ENCODE results near the gene CAPN9. TPM values are rescaled to one million over a fixed set of nuclear protein-coding genes. Genes with fewer than 3 reads are reported as not detected.

CAPN9 gene
- total RNA-seq, 2 donors from 2014 or later, result 1.2 TPM; not detected in 1

GRCh38 chr1:230750576-230750975, 3.4 kb downstream of the CAPN9 start:
- H3K36me3 ChIP-seq, result no peaks in the 10 kb centered on the region
- no peak overlapping the region for H3K27ac ChIP-seq
- no peaks in the 10 kb centered on the region for H3K27me3 ChIP-seq (replicated peaks; ENCODE audit: insufficient read depth)
- H3K4me1 ChIP-seq (ENCODE audit: control insufficient read depth in 1 of 2, low read depth in 2 of 2), result no peaks in the 10 kb centered on the region
- ATAC-seq (ENCODE audit: insufficient number of reproducible peaks, low FRiP score, low read depth) (no peak), DNase-seq (ENCODE audit: low spot score) (no peak)
- H3K9me3 ChIP-seq, result no peaks in the 10 kb centered on the region
- TF ChIP-seq CTCF (IDR thresholded peaks at IDR 0.05), result no peak
- H3K4me3 ChIP-seq, result no peak overlapping the region

- H3K9me3 ChIP-seq, result no peaks in the 10 kb centered on the region
- ATAC-seq (ENCODE audit: insufficient number of reproducible peaks, low FRiP score, low read depth) (no peak), DNase-seq (ENCODE audit: low spot score) (no peak)
- H3K4me1 ChIP-seq (ENCODE audit: control insufficient read depth in 1 of 2, low read depth in 2 of 2), result no peaks in the 10 kb centered on the region
- TF ChIP-seq CTCF (IDR thresholded peaks at IDR 0.05), result no peak
- no peak overlapping the region for H3K27ac ChIP-seq
- no peak overlapping the region for H3K4me3 ChIP-seq
- no peaks in the 10 kb centered on the region for H3K36me3 ChIP-seq
- H3K27me3 ChIP-seq (replicated peaks; ENCODE audit: insufficient read depth), result no peaks in the 10 kb centered on the region
These were observed 3.9 kb downstream of the CAPN9 start for GRCh38 chr1:230750986-230751625.

DNA sequence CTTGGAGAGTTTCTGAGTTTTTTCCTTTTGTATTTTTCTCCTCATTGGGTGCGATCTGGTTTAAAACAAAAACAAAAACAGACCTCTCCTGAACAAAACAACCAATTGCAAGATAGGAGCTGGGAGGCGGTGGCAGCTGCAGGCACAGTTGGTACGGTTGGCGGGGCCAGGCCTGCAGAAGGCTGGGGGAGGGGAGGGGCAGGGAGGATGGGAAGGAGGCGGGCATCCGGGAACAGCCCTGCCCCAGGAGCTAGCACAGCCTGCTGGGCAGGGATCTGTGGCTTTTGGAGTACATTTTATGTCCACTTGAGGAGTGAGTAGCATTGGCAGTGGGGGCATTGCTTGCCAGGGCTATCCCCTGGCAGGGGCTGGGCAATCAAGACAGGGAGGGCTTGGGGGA, 5.2 kb downstream of the CAPN9 start:
- ATAC-seq (ENCODE audit: insufficient number of reproducible peaks, low FRiP score, low read depth) (no peak), DNase-seq (ENCODE audit: low spot score) (no peak)
- no peaks in the 10 kb centered on the region for H3K27me3 ChIP-seq (replicated peaks; ENCODE audit: insufficient read depth)
- H3K36me3 ChIP-seq, result no peaks in the 10 kb centered on the region
- no peak overlapping the region for H3K27ac ChIP-seq
- H3K4me1 ChIP-seq (ENCODE audit: control insufficient read depth in 1 of 2, low read depth in 2 of 2), result no peaks in the 10 kb centered on the region
- no peak for TF ChIP-seq CTCF (IDR thresholded peaks at IDR 0.05)
- no peak overlapping the region for H3K4me3 ChIP-seq
- H3K9me3 ChIP-seq, result no peaks in the 10 kb centered on the region

- no peak overlapping the region for H3K4me3 ChIP-seq
- no peaks in the 10 kb centered on the region for H3K4me1 ChIP-seq (ENCODE audit: control insufficient read depth in 1 of 2, low read depth in 2 of 2)
- H3K36me3 ChIP-seq, result no peaks in the 10 kb centered on the region
- no peak overlapping the region for H3K27ac ChIP-seq
- no peak for DNase-seq (ENCODE audit: low spot score)
- no peak for TF ChIP-seq CTCF (IDR thresholded peaks at IDR 0.05)
- no peaks in the 10 kb centered on the region for H3K27me3 ChIP-seq (replicated peaks; ENCODE audit: insufficient read depth)
- ATAC-seq (ENCODE audit: insufficient number of reproducible peaks, low FRiP score, low read depth), result no peak
- H3K9me3 ChIP-seq, result no peaks in the 10 kb centered on the region
These were observed 6.0 kb downstream of the CAPN9 start for GRCh38 chr1:230753191-230753585.

DNA sequence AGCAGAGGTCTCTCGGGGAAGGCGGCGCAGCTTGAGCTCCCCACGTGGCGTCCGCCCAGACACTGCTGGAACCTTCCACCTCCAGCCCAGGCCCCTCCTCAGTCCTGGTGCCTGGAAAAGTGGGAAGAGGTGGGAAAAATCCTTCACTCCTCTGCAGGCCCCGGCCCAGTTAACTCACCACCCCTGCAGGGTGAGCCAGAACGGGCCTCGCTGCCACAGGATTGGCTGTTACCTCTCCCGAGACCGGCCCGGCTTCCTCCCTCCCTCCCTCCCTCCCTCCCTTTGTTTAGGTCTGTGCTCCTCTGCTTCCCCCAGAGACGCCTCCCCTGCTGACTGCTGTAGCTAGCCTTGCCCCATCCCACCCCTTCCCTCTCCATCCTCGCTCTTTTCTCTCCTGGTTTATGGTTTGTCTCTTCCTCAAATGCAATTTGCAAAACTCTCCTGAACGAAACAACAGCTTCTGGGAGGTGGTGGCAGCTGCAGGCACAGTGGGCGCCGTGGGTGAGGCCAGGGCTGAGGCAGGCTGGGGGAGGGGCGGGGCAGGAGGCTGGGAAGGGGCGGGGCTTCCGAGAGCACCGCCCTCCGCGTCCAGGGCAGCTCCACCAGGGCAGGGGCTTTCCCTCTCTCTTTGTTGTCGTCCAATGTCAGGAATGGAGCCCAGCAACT, 6.5 kb downstream of the CAPN9 start:
- Histone ChIP-seq H3K27me3 (replicated peaks; ENCODE audit: insufficient read depth) (no peaks in the 10 kb centered on the region), H3K4me3 (no peak overlapping the region), H3K4me1 (ENCODE audit: control insufficient read depth in 1 of 2, low read depth in 2 of 2) (no peaks in the 10 kb centered on the region), H3K36me3 (no peaks in the 10 kb centered on the region), H3K9me3 (no peaks in the 10 kb centered on the region), H3K27ac (no peak overlapping the region)
- no peak for TF ChIP-seq CTCF (IDR thresholded peaks at IDR 0.05)
- ATAC-seq (ENCODE audit: insufficient number of reproducible peaks, low FRiP score, low read depth), result no peak
- no peak for DNase-seq (ENCODE audit: low spot score)
